HEK293T (cell line): ENCODE measurements around the gene ASNSD1.
"Not testable (repeated sequence)": the region's sequence is repeated elsewhere in the genome, so short reads cannot be mapped to it uniquely, and the experiment has no call there.

ENCODE experiments used
- CTCF ChIA-PET: fragments of 350-600 bp; formaldehyde crosslinking; extraction: SDS; loops from one replicate; lab custom pipeline; 2021; ENCODE audit warnings: antibody characterized with exemption, inconsistent platforms; lab: Yijun Ruan, JAX
- POLR2A ChIA-PET: fragments of 350-600 bp; formaldehyde crosslinking; extraction: SDS; loops from one replicate; lab custom pipeline; 2020; ENCODE audit warnings: antibody characterized with exemption, inconsistent platforms; lab: Yijun Ruan, JAX
- DNase-seq: peaks from one replicate; pipeline ENCODE4 v3.0.0; 2012; ENCODE audit warnings: mixed read lengths; ENCODE audit errors: extremely low spot score
- ARNT ChIP-seq: fragments of 450-650 bp; IDR thresholded peaks from 2 replicates; pipeline ENCODE4 v1.6.1; 2017; ENCODE audit warnings: mild to moderate bottlenecking
- BHLHE40 ChIP-seq: fragments of 450-650 bp; IDR thresholded peaks from 2 replicates; pipeline ENCODE4 v1.6.1; 2016; ENCODE audit warnings: mild to moderate bottlenecking, moderate library complexity, borderline replicate concordance
- CTBP1 ChIP-seq: fragments of 450-650 bp; IDR thresholded peaks from 2 replicates; pipeline ENCODE4 v1.6.1; 2016; ENCODE audit warnings: borderline replicate concordance
- ELF4 ChIP-seq: fragments of 450-650 bp; IDR thresholded peaks from 2 replicates; pipeline ENCODE4 v1.6.1; 2017; ENCODE audit warnings: antibody characterized with exemption
- FOXA1 ChIP-seq: fragments of 450-650 bp; IDR thresholded peaks from 2 replicates; pipeline ENCODE4 v1.6.1; 2016; ENCODE audit warnings: mild to moderate bottlenecking
- FOXK2 ChIP-seq: fragments of 450-650 bp; IDR thresholded peaks from 2 replicates; pipeline ENCODE4 v1.6.1; 2016; ENCODE audit warnings: mild to moderate bottlenecking
- FOXM1 ChIP-seq: fragments of 450-650 bp; IDR thresholded peaks from 2 replicates; pipeline ENCODE4 v1.6.1; 2017; ENCODE audit warnings: mild to moderate bottlenecking, borderline replicate concordance
- HDGF ChIP-seq: fragments of 450-650 bp; IDR thresholded peaks from 2 replicates; pipeline ENCODE4 v1.6.1; 2017; ENCODE audit warnings: antibody characterized with exemption, borderline replicate concordance
- L3MBTL2 ChIP-seq: fragments of 450-650 bp; conservative IDR thresholded peaks from 2 replicates; pipeline ENCODE4 v1.6.1; 2016; ENCODE audit warnings: mild to moderate bottlenecking
- LEF1 ChIP-seq: fragments of 450-650 bp; IDR thresholded peaks from 2 replicates; pipeline ENCODE4 v1.6.1; 2017; ENCODE audit warnings: mild to moderate bottlenecking, borderline replicate concordance
- NFRKB ChIP-seq: fragments of 450-650 bp; IDR thresholded peaks from 2 replicates; pipeline ENCODE4 v1.6.1; 2016; ENCODE audit warnings: mild to moderate bottlenecking, moderate library complexity
- PKNOX1 ChIP-seq: fragments of 450-650 bp; IDR thresholded peaks from 2 replicates; pipeline ENCODE4 v1.6.1; 2016
- SP1 ChIP-seq: fragments of 450-650 bp; IDR thresholded peaks from 2 replicates; pipeline ENCODE4 v1.6.1; 2017
- SUZ12 ChIP-seq: fragments of 450-650 bp; IDR thresholded peaks from 2 replicates; pipeline ENCODE4 v1.6.1; 2016; ENCODE audit warnings: mild to moderate bottlenecking
- TARDBP ChIP-seq: fragments of 450-650 bp; IDR thresholded peaks from 2 replicates; pipeline ENCODE4 v1.6.1; 2016
- ZNF384 ChIP-seq: fragments of 450-650 bp; IDR thresholded peaks from 2 replicates; pipeline ENCODE4 v1.6.1; 2016

ASNSD1 gene

GRCh38 chr2:189698020-189698887, 37.0 kb downstream of the ASNSD1 start:
- no peak for DNase-seq
- no peak for TF ChIP-seq ELF4
- no peak for TF ChIP-seq FOXM1
- peak; percentile 67; the same call in 1 of the 2 replicates for TF ChIP-seq ZNF384
- POLR2A ChIA-PET, result no interaction called here
- CTCF ChIA-PET, result interaction anchor here (0.6 to 1.3 kb wide), 4 partner anchors 14 to 1376 kb away, joined by 3 read pairs; no protein-coding TSS in a partner anchor

GRCh38 chr2:189700681-189701080, 39.4 kb downstream of the ASNSD1 start:
- TF ChIP-seq HDGF, result no peak
- no peak for TF ChIP-seq BHLHE40
- TF ChIP-seq SUZ12, result no peak
- no peak for TF ChIP-seq ELF4
- no peak for TF ChIP-seq LEF1
- no peak for TF ChIP-seq L3MBTL2
- TF ChIP-seq FOXM1, result no peak
- TF ChIP-seq TARDBP, result no peak
- no peak for TF ChIP-seq ZNF384
- no peak for TF ChIP-seq FOXA1
- no peak for TF ChIP-seq FOXK2
- no peak for TF ChIP-seq NFRKB
- no peak for TF ChIP-seq CTBP1
- TF ChIP-seq ARNT, result no peak
- no peak for TF ChIP-seq PKNOX1
- no peak for TF ChIP-seq SP1
- POLR2A ChIA-PET, result no interaction called here
- CTCF ChIA-PET, result no interaction called here
- DNase-seq, result no peak

GRCh38 chr2:189702071-189702470, 40.8 kb downstream of the ASNSD1 start:
- ChIA-PET POLR2A (interaction anchor here (1.3 kb wide), 1 partner anchor 61 kb away, joined by 3 read pairs; the partner anchor contains the start of gene OSGEPL1), CTCF (interaction anchor here (1.0 kb wide), 1 partner anchor 41 kb away, joined by 3 read pairs; no protein-coding TSS in a partner anchor)
- DNase-seq, result no peak
- TF ChIP-seq CTBP1, result no peak
- no peak for TF ChIP-seq FOXM1
- TF ChIP-seq TARDBP, result no peak
- TF ChIP-seq HDGF, result no peak
- TF ChIP-seq FOXK2, result no peak
- no peak for TF ChIP-seq PKNOX1
- no peak for TF ChIP-seq L3MBTL2
- no peak for TF ChIP-seq ZNF384

GRCh38 chr2:189709501-189710221, 48.4 kb downstream of the ASNSD1 start:
- ChIA-PET CTCF (no interaction called here), POLR2A (interaction anchor here (1.2 kb wide), 1 partner anchor 53 kb away, joined by 3 read pairs; the partner anchor contains the start of gene OSGEPL1)
- no peak for TF ChIP-seq ELF4
- no peak for TF ChIP-seq L3MBTL2
- TF ChIP-seq FOXA1, result no peak
- no peak for TF ChIP-seq LEF1
- no peak for TF ChIP-seq FOXM1
- no peak for TF ChIP-seq HDGF
- no peak for TF ChIP-seq SUZ12
- TF ChIP-seq BHLHE40, result no peak
- no peak for TF ChIP-seq NFRKB
- no peak for TF ChIP-seq TARDBP
- no peak for TF ChIP-seq CTBP1
- no peak for TF ChIP-seq FOXK2
- TF ChIP-seq SP1, result no peak
- TF ChIP-seq ARNT, result no peak

GRCh38 chr2:189717593-189717992, 56.3 kb downstream of the ASNSD1 start:
- POLR2A ChIA-PET, CTCF ChIA-PET: not testable (repeated sequence)

More at GRCh38 chr2:189709501-189710221, 48.4 kb downstream of the ASNSD1 start:
- DNase-seq, result no peak

GRCh38 chr2:189719571-189719970, 58.3 kb downstream of the ASNSD1 start:
- TF ChIP-seq FOXA1 (no peak), SP1 (no peak), FOXM1 (no peak), TARDBP (no peak), ARNT (no peak)
- CTCF ChIA-PET, result no interaction called here
- DNase-seq, result no peak
- POLR2A ChIA-PET, result no interaction called here

More at GRCh38 chr2:189717593-189717992, 56.3 kb downstream of the ASNSD1 start:
- DNase-seq, result not testable (repeated sequence)
